ENCODE data around the gene ARID1B.

DNA sequence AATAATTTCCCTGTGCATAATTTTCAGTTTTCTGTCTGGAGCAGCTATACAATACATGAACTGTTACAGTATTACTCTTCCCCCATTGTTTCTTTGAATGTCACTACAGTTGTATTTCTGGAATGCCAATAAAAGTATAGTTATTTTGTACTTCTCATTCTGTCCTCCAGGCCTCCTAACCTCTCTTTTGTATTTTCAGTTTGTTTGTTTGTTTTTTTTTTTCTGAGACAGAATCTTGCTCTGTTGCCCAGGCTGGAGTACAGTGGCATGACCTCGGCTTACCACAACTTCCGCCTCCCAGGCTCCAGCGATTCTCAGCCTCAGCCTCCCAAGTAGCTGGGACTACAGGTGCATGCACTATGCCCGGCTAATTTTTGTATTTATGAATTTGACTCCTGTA lies 16.8 kb upstream of the ARID1B start:
- TF ChIP-seq POLR2A (IDR thresholded peaks at IDR 0.05) (no peak), POLR2AphosphoS5 (IDR thresholded peaks at IDR 0.05) (no peak)
- TF ChIP-seq, protein P1, sequence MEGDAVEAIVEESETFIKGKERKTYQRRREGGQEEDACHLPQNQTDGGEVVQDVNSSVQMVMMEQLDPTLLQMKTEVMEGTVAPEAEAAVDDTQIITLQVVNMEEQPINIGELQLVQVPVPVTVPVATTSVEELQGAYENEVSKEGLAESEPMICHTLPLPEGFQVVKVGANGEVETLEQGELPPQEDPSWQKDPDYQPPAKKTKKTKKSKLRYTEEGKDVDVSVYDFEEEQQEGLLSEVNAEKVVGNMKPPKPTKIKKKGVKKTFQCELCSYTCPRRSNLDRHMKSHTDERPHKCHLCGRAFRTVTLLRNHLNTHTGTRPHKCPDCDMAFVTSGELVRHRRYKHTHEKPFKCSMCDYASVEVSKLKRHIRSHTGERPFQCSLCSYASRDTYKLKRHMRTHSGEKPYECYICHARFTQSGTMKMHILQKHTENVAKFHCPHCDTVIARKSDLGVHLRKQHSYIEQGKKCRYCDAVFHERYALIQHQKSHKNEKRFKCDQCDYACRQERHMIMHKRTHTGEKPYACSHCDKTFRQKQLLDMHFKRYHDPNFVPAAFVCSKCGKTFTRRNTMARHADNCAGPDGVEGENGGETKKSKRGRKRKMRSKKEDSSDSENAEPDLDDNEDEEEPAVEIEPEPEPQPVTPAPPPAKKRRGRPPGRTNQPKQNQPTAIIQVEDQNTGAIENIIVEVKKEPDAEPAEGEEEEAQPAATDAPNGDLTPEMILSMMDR (IDR thresholded peaks at IDR 0.05): no peak

All from prostate gland (tissue), 2 donors.